NCI-H226 (cell line): ENCODE data around the gene ABR.
A peak's percentile ranks its signal among the peaks of the same experiment; 100 is the strongest.
"Not testable (repeated sequence)": the region's sequence is repeated elsewhere in the genome, so short reads cannot be mapped to it uniquely, and the experiment has no call there.

Experiments
- DNase-seq: peaks from one replicate; pipeline ENCODE4 v3.0.0-alpha.2; 2015

ABR gene

DNA sequence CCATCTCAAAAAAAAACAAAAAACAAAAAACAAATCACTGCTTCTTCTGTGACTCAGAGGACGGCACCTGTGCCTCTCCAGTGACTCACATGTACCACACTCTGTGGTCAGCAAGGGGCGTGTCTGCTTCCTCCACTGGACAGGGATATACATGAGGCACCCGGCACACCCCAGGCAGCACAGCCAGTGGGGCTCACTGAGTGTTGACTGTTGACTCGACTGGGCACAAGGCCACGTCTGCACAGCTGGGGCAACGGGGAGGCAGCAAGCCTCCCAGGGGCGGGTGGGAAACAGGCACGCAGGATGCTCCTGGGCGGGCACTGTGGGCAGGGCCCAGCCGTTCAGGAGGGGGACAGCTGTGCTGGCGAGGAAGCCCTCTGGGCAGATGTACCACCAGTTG is 118.8 kb downstream of the ABR start:
- peak; percentile 95 for DNase-seq

DNA sequence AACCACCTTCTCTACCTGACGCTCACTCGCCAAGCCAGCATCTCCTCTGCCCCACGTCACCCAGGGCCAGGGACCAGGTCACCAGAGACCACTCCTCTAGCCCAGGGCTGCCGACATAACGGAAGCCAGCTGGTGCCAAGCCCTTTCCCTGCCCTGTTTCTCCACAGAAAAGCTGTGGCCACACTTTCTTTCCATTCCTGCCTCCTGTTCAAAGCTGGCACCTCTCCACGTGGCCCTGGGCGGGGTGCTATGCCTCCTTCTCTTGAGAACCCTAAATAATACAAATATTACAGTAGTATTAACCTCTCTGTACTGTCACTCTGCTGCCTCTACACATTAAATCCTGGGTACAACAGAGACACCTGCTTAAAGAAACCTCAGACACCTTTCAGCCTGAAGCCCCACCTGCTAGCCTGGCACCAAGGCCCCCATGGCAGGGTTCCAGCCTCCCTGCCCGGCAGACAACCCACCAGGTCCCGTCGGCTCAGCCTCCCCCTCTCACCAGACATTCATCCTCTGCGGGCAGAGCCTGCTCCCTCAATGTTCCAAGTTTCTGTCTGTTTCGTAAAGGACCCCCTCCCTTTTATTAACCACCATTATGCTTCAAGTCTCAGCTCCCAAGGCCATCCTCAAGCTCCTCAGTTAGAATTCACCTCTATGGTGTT is 120.5 kb downstream of the ABR start:
- no peak for DNase-seq

DNA sequence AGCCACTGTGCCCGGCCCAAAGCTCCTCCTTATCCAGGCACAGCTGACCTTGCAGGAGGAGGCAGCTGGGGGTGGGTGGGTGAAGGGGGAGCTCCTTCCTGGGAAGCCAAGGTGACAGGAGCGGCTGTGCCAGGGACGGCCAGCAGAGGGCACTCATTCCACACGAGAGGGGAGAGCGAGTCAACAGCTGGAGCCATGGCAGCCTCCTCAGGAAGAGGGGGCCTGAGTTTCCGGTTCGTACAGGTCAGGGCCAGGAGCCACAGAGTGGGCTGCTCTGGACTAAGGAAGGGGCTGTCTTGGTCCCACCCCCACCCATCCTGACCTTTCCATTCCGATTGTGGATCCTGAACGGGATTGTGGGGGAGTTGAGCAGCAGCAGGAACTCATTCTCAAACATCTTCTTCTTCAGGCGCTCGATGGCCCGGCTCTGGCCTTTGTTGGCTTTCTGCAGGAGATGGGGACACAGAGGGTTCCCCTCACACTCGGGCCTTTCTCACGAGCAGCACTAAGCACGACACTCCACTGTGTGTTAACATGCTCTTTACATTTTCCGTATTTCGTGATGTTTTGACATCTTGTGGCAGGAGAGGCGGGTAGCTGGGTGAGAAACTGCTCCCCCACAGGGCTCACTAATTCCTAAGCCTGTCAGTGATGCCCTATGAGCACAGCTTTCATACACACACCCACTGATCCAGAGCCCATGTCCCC is 121.2 kb downstream of the ABR start:
- no peak for DNase-seq

DNA sequence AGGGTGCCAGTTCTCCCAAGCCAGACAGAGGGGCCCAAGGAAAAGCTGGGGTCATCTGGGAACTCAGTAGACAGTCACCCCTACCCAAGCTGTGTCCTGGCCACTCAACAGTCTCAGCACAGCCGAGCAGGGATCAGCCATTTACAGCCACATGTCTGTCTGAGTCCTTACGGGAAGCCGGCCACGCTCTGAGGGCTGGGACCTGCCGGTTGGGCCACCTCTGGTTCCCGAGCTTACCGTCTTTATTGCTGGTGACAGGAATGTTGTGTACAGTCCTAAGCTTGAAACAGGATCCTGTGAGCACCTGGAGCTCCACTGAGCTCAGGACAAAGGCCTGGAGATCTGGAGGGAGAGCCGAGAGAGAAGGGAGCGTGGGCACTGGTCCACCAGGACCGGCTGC is 123.0 kb downstream of the ABR start:
- no peak for DNase-seq

DNA sequence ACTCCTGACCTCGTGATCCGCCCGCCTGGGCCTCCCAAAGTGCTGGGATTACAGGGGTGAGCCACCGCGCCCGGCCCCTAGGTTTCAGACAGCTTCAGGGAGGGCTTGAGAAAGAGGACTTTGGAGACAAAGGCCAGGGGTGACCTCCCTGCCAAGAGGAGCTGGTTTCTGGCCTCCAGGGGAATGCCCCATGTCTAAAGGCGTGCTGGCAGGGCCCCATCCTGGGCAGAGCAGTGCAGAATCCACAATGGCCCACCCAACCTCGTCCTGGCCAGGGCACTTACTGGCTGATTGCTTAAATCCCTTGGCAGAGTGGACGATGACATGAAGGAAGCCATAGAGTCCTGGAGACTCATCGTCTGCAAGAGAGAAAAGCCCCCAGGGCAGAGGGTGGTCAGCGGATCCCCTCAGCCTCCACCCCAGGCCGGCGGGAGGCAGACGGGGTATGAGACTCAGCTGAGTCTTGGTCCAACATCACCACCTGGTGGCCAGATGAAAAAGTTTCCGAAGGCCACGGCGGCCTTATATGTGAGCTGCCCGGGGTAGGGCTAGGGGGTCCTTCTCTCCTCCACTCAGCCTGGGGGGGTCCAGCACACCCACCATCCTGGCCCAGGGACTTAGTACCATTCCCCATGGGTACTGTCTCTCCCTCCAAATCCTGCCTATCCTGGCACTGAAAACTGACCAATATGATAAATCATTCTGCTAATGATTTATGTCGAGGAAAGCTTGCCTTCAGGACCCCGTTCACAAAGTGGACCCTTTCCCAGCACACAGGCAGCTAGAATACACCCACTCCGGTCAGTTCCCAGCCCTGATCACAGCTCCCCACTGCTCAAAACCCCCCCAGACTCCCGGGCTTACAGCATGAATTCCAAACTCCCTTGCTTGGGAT is 123.8 kb downstream of the ABR start:
- DNase-seq, result no peak

DNA sequence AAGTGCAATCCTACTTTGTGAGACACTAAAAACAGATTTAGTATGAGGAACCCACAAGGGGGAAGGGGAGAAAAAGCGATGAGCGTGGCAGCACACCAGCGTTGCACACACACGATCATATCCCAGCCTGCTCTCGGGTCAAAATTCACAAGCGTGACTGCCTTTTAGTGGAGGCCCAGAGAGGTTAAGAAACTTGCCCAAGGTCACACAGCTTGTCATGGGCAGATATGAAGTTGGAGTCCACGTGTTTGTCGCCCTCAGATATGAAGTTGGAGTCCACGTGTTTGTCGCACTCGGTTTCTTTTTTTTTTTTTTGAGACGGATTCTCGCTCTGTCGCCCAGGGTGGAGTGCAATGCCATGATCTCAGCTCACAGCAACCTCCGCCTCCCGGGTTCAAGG is 124.5 kb downstream of the ABR start:
- DNase-seq, result no peak

DNA sequence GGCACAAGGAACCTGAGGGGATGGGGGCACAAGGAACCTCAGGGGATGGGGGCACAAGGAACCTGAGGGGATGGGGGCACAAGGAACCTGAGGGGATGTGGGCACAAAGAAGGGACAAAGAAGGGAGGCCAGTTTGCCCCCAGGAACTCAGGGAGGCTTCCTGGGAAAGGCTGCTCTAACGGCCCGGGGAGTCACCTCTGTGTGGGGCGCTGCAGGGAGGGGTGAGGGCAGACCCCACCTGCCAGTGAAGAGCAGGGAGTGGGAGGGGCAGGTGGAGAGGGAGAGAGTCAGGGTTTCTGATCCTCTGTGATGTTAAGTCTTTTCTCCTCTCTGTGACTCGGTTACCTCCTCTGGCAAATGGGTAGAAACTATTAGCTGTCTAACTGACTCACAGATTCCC is 125.1 kb downstream of the ABR start:
- no peak for DNase-seq

DNA sequence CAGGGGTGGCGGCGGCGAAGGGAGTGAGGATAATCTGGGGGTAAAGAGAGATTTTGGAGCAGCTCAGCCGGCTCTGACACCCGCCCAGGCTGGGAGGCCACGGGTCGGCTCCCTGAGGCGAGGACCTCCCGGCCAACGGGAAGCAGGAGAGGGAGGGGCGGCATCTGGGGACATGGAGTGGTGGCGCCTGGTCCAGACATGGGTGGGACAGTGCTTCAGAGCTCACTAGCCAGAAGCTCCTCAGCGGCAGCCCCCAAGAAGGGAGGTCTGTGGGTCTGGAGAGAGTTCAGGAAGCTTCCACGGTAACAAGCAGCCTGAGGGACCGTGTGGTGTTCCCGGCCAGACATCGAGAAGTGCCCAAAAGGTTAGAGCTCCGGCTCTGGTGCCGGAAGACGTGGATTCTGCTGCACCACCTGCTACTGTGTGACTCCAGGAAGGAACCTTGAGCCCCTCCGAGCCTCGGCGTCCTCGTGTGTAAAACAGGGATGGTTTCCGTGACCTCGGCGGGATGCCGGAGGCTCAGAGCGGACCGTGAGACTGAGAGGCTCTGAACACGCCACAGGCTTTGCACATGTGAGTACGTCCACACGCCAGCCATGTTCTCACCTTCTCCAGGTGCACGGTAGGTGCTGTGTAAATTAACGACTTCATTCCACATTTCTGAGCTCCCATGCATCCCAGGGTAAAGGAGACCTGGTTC is 126.0 kb downstream of the ABR start:
- DNase-seq, result no peak

DNA sequence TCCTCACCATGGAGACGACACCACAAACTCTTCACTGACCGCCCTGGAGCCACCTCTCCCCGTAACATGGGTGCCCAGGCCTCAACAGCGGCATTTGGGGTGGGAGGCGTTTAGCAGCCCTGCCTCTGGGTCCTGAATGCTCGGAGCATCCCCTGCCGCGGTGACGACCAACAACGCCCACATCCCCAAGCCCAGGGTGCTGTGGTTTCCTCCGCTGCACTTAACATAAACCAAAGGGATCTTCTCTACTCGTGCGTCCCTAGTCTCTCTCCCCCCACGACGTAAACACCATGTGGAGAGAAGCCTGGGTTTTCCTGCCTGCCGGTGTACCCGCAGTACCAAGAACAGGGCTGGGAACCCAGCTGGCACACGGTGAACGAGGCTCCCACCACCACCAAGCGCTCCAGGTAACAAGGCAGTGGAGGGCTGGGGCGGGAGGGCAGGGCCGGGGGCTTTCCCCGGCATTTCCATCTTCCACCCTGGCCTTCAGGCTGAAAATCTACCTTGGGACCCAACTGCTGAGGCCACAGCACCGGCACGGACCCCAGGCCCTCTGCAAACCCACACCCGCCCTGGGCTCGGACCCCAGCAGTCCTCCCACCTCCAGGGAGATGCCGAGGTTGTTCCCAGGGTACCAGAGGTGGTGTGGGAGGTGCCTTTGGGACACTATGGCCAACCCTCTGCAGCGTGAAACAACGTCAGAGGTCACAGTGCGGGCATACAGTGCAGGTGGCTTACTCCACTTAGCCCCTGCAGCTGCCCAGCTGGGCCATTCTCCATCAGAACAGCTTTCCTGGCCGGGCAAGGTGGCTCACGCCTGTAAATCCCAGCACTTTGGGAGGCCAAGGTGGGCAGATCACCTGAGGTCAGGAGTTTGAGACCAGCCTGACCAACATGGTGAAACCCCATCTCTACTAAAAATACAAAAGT is 128.5 kb downstream of the ABR start:
- no peak for DNase-seq

DNA sequence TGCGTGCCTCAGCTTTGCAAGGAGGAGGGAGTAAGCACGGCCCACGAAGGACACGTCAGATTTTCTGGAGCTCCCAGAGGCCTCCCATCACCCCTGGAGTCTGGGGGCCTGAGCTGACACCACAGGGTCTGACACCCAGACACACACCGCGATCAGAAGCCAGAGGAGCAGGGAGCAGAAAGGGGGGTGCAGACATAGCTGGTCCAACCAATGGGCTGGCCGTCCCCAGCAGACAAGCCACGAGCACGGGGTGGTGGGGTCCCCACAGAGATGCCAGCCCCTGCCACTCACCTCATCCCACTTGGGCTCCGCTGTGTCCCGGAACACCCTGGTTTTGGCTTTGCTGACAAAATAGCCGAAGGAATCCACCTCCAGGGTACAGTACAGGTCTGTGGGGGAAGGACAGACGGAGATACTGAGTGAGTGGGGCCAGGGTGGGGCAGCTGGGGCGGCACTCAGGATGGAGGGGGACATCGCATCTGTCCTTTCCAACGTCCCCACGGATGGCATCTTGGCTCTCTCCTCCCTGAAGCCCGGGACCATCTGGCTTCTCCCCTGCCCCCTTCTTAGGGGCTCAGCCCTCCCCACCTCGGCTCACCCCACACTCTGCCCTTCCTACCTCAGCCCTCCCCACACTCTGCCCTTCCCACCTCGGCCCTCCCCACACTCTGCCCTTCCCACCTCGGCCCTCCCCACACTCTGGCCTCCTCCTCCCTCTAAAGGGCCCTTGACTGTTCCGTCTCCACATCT is 129.4 kb downstream of the ABR start:
- no peak for DNase-seq

DNA sequence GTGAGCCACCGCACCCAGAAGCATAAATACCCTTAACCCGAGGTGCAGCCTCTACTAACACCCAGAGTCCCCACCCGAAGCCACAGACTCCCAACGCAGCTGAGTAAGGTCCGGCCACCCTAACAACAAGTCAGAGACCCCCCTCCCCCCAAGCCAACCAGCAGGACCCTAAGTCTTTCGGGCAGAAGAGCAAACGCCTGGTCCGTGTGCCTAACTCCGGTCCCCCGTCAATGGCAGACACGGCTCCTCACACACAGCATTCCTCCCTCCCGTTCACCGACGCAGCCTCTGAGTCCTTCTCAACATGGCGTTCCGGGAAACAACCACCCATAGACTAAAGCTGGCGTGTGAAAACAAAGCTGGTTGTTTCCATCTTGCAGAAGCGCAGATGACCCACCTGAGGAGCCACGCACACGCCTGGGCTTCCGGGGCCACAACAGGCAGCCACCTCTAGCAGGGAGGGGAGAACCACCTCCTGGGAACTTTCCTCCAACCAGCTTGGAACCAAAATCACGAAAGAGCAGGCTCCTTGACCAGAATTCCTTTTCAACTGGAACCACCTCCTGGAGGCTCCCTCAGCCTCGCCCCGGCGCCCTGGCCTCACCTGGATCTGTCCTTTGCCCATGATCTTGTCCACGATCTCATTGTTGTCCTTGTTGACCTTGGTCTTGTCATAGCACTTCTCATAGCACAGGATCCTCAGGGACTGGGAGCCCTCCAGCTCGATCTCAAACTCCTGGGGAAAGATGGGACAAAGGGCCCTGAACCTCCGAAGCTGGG is 130.1 kb downstream of the ABR start:
- no peak for DNase-seq

DNA sequence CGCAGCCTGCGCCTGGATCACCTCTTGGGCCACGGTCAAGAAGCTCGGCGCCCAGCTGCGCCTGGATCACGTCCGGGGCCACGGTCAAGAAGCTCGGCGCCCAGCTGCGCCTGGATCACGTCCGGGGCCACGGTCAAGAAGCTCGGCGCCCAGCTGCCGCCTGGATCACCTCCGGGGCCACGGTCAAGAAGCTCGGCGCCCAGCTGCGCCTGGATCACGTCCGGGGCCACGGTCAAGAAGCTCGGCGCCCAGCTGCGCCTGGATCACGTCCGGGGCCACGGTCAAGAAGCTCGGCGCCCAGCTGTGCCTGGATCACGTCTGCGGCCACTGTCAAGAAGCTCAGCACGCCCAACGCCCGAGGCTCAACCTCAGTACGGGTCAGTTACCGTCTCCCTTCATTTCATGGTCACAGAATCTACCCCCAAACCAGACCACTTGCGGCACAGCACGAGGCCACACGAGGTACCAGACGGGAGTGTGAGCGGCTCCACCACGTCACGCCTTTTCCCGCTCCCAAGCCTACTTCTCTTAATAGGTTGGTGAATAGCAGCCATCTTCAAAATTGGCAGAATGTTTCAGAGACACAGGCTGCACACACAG is 131.2 kb downstream of the ABR start:
- DNase-seq, result not testable (repeated sequence)

DNA sequence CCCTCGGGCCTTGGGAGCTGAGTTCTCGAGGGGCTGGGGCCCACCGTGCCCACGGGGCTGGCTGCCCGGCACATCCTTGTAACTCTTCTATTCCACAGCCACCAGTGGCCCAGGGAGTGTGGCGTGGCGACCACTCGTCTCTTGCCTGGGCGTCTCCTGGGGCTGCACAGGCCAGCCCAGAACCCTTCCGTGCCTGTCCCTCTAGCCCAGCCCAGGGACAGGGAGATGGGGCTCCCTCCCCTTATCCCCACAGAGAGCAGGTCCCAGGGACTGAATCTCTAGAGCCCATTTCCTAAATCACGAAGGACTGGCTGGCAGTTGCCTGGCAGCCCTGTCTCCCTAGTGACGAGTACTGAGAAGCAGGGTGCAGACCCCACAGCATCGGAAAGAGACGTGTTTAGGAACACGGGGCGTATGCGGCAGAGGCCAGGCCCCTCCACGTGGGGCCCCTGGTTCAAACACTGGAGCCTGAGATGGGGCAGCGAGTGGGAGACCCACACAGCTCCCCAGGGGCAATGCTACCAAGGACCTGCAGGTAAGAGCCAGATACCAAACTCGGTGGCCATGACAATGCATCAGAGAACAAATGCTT is 131.8 kb downstream of the ABR start:
- no peak for DNase-seq

DNA sequence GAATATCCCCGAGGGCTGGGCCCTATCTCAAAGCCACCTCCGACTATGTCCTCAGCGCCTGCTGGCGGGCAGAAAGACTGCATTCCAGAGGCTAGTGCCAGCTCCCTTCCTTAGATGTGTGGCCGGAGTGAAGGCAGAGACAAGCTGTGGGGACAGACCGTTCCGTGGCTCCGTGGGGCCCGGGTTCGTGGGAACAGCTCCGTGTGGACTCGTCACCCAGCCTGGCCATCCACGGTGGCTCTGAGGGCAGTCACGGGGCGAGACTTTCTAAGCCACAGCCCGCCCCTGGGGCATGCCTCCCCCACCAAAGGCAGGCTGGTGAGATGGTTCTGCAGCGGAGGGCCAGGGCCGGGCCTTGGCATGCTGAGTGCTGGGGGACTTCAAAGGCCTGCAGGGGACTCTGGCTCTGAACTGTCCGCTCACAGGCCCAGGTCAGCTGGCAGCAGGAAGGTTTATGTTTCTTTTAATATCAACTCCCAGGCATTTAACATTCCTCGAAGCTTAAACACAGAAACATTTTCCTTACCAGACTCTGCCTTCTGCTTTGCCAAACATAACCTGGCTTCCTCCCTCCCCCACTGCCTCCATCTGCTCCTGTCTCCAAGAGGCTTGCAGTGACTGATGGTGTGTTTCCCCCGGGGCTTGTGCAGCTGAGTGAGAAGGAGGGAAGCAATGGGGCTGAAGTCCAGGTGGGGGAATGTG is 132.5 kb downstream of the ABR start:
- no peak for DNase-seq

DNA sequence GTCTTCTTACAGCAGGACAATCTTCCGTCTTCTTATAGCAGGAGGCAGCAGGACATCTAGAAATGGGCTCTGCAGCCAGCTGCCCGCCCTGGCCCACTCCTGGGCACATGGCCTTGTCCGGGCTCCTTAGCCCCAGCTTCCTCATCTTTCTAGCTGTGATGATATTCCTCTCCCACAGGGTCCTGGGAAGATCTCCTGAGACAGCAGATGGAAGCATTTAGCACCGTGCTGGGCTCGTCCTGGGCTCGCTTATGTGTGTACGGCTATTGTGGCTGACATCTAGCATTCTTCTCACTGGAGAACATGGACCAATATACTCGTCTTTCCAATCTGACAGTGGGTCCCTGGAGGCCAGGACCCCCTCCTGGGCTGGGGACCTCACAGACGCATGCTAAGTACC is 134.3 kb downstream of the ABR start:
- DNase-seq, result no peak

DNA sequence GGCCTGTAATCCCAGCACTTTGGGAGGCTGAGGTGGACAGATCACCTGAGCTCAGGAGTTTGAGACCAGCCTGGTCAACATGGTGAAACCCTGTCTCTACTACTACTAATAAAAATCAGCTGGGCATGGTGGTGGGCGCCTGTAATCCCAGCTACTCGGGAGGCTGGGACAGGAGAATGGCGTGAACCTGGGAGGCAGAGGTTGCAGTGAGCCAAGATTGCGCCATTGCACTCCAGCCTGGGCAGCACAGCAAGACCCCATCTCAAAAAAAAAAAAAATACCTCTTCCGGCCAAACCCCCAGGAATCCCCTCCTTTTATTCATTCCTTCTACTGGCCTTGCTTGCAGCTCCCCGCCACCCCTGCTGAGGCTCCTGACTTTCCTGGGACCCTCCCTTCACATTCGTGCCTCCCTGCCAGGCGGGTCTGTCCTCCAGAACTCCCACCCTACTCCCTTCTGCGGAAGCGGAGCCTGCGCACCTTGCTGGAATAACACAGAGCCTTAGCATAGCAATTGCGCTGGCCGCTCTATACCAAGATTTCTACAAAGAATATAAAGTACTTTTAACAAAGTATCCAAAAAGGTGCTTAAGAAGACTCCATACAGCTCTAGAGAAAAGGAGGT is 135.3 kb downstream of the ABR start:
- not testable (repeated sequence) for DNase-seq

DNA sequence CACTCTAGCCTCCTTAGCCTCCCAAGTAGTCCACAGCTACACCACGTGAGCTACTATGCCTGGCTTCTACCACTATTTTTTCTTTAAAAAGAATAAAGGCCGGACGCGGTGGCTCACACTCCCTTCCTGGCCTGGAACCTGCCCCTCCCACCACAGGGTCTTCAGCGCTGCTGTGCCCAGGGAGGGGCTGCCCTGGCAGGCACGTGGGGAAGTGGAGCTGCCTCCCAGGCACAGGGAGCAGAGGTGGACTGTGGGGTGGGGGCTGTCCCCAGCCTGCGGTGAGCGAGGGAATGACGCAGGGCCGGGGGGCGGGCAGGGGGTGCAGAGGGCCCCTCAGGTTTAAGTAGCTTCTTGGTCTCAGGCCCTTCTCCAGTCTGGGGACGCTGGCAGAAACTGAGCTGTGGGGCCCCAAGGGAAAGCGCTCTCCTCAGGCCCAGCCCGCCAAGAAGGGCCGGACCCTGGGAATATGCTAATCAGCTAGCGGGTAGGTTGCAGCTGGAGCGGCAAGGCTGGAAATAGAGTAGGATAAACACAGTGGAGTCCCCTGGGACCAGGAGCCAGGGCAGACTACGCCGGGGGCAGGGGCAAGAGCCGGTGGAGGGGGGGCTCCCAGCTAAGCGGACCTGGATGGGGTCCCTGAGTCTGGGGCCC is 136.1 kb downstream of the ABR start:
- DNase-seq, result no peak

DNA sequence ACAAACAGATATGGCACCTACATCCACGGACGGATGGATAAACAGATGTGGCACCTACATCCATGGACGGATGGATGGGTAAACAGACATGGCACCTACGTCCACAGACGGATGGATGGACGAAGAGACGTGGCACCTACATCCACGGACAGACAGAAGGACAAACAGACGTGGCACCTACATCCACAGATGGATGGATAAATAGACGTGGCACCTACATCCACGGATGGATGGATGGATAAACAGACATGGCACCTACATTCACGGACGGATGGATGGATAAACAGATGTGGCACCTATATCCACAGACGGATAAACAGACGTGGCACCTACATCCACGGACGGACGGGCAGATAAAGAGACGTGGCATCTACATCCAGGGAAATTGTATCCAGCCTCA is 137.3 kb downstream of the ABR start:
- DNase-seq, result no peak
